Immature natural killer cell (primary cell): ENCODE results near the gene COG5. TPM values are rescaled to one million over a fixed set of nuclear protein-coding genes. Genes with fewer than 3 reads are reported as not detected.
"Not testable (repeated sequence)": the region's sequence is repeated elsewhere in the genome, so short reads cannot be mapped to it uniquely, and the experiment has no call there.

Experiments used
- DNase-seq, 3 donors: peaks; one replicate each; pipeline ENCODE4 v3.0.0; 2022; ENCODE audit warnings: mixed read lengths in 1 of 3
- H3K27ac Mint-ChIP-seq, 6 donors: one replicate each; pipeline ENCODE4 v1.8.0; 2020; ENCODE audit warnings: mixed read lengths in 6 of 6, mild to moderate bottlenecking in 5 of 6, inconsistent platforms in 4 of 6, moderate library complexity in 3 of 6
- H3K27me3 Mint-ChIP-seq, 3 donors: one replicate each; pipeline ENCODE4 v1.8.0; 2020 to 2021; ENCODE audit warnings: low read depth in 3 of 3, mild to moderate bottlenecking in 3 of 3, mixed read lengths in 3 of 3, moderate library complexity in 3 of 3, inconsistent platforms in 1 of 3
- H3K36me3 Mint-ChIP-seq, 3 donors: one replicate each; pipeline ENCODE4 v1.8.0; 2020; ENCODE audit warnings: mixed read lengths in 3 of 3, inconsistent platforms in 2 of 3, mild to moderate bottlenecking in 2 of 3
- H3K4me1 Mint-ChIP-seq, 2 donors: one replicate each; pipeline ENCODE4 v1.8.0; 2020; ENCODE audit warnings: inconsistent platforms in 2 of 2, mild to moderate bottlenecking in 2 of 2, mixed read lengths in 2 of 2, moderate library complexity in 1 of 2
- H3K4me3 Mint-ChIP-seq, 5 donors: one replicate each; pipeline ENCODE4 v1.8.0; 2020; ENCODE audit warnings: mild to moderate bottlenecking in 5 of 5, mixed read lengths in 5 of 5, inconsistent platforms in 3 of 5, moderate library complexity in 3 of 5
- H3K9me3 Mint-ChIP-seq, 6 donors: one replicate each; pipeline ENCODE4 v1.8.0; 2020; ENCODE audit warnings: mild to moderate bottlenecking in 6 of 6, mixed read lengths in 6 of 6, inconsistent platforms in 4 of 6, moderate library complexity in 3 of 6
- polyA plus RNA-seq, 3 donors: library from polyadenylated mRNA; unstranded; fragments of 300-500 nt; fragmentation: Illumina TruSeq; gene quantifications; one replicate each; pipeline ENCODE4 v1.2.3, GENCODE V29; 2021

Gene COG5
- polyA plus RNA-seq, 3 donors from 2014 or later: 16.8 to 30.5 (median 22.2) TPM

- peak overlapping the region; percentile 89 to 94 (median 91) for H3K27ac Mint-ChIP-seq
- peaks cover 41 to 60% of the 10 kb centered on the region in 2 donors for H3K4me1 Mint-ChIP-seq
- H3K27me3 Mint-ChIP-seq: peaks cover 0 to 2% (median 0%) of the 10 kb centered on the region in 3 donors
- peaks cover 0 to 7% (median under 1%) of the 10 kb centered on the region in 3 donors for H3K36me3 Mint-ChIP-seq
- peak overlapping the region; percentile 79 to 96 (median 85) for H3K4me3 Mint-ChIP-seq
- DNase-seq: no peak
- no peaks in the 10 kb centered on the region for H3K9me3 Mint-ChIP-seq
Measured at GRCh38 chr7:107563081-107563774, 492 bp downstream of the COG5 start.

- DNase-seq: peak in 1 of 3 donors; percentile 61
- Mint-ChIP-seq H3K36me3 (peaks cover 0 to 10% (median 0%) of the 10 kb centered on the region in 3 donors), H3K9me3 (no peaks in the 10 kb centered on the region), H3K4me1 (peaks cover 41 to 69% of the 10 kb centered on the region in 2 donors), H3K4me3 (peak overlapping the region in 4 of 5 donors; percentile 51 to 85 (median 80)), H3K27me3 (peaks cover 0 to 2% (median 0%) of the 10 kb centered on the region in 3 donors), H3K27ac (peak overlapping the region; percentile 0 to 95 (median 82))
Measured at GRCh38 chr7:107560898-107561516, 2.7 kb downstream of the COG5 start.

- Mint-ChIP-seq H3K4me1 (peaks cover 38 to 65% of the 10 kb centered on the region in 2 donors), H3K27ac (peak overlapping the region in 3 of 6 donors; percentile 23 to 95 (median 50)), H3K9me3 (no peaks in the 10 kb centered on the region), H3K4me3 (peak overlapping the region in 1 of 5 donors; percentile 41), H3K36me3 (peaks cover 0 to 12% (median 4%) of the 10 kb centered on the region in 3 donors), H3K27me3 (peaks cover 0 to 2% (median 0%) of the 10 kb centered on the region in 3 donors)
- DNase-seq: no peak
Measured at GRCh38 chr7:107559864-107560263, 3.9 kb downstream of the COG5 start.

- peaks cover 0 to 2% (median 0%) of the 10 kb centered on the region in 3 donors for H3K27me3 Mint-ChIP-seq
- H3K4me1 Mint-ChIP-seq: peaks cover 15 to 56% of the 10 kb centered on the region in 2 donors
- no peak overlapping the region for H3K4me3 Mint-ChIP-seq
- no peaks in the 10 kb centered on the region for H3K9me3 Mint-ChIP-seq
- no peak for DNase-seq
- no peak overlapping the region for H3K27ac Mint-ChIP-seq
- peaks cover 5 to 20% (median 9%) of the 10 kb centered on the region in 3 donors for H3K36me3 Mint-ChIP-seq
Measured at GRCh38 chr7:107555893-107556292, 7.8 kb downstream of the COG5 start.

- H3K36me3 Mint-ChIP-seq: peaks cover 25 to 31% (median 26%) of the 10 kb centered on the region in 3 donors
- H3K4me3 Mint-ChIP-seq: no peak overlapping the region
- no peak for DNase-seq
- H3K9me3 Mint-ChIP-seq: no peaks in the 10 kb centered on the region
- peaks cover 7 to 51% of the 10 kb centered on the region in 2 donors for H3K4me1 Mint-ChIP-seq
- no peak overlapping the region for H3K27ac Mint-ChIP-seq
- peaks cover 0 to 2% (median 0%) of the 10 kb centered on the region in 3 donors for H3K27me3 Mint-ChIP-seq
Measured at GRCh38 chr7:107551936-107552335, 11.8 kb downstream of the COG5 start.

- H3K27ac Mint-ChIP-seq: peak overlapping the region in 1 of 6 donors; percentile 50
- H3K36me3 Mint-ChIP-seq: peaks cover 41 to 51% (median 42%) of the 10 kb centered on the region in 3 donors
- H3K4me3 Mint-ChIP-seq: no peak overlapping the region
- peaks cover 6 to 19% (median 15%) of the 10 kb centered on the region in 6 donors for H3K9me3 Mint-ChIP-seq
- peaks cover 1 to 38% of the 10 kb centered on the region in 2 donors for H3K4me1 Mint-ChIP-seq
- DNase-seq: no peak
- peaks cover 0 to 2% (median 1%) of the 10 kb centered on the region in 3 donors for H3K27me3 Mint-ChIP-seq
Measured at GRCh38 chr7:107544848-107545591, 18.7 kb downstream of the COG5 start.

GRCh38 chr7:107543338-107543993 lies 20.3 kb downstream of the COG5 start:
- H3K36me3 Mint-ChIP-seq: peaks cover 42 to 61% (median 46%) of the 10 kb centered on the region in 3 donors
- H3K27ac Mint-ChIP-seq: no peak overlapping the region
- no peak overlapping the region for H3K4me3 Mint-ChIP-seq
- peaks cover 0 to 36% of the 10 kb centered on the region in 2 donors for H3K4me1 Mint-ChIP-seq
- no peak for DNase-seq
- peaks cover 0 to 2% (median 1%) of the 10 kb centered on the region in 3 donors for H3K27me3 Mint-ChIP-seq
- H3K9me3 Mint-ChIP-seq: peaks cover 6 to 19% (median 15%) of the 10 kb centered on the region in 6 donors

- no peak for DNase-seq
- Mint-ChIP-seq H3K27ac (no peak overlapping the region), H3K4me1 (peaks cover 22 to 65% of the 10 kb centered on the region in 2 donors), H3K9me3 (peaks cover 0 to 6% (median 0%) of the 10 kb centered on the region in 6 donors), H3K4me3 (no peak overlapping the region), H3K36me3 (peaks cover 13 to 53% (median 49%) of the 10 kb centered on the region in 3 donors), H3K27me3 (no peaks in the 10 kb centered on the region)
Measured at GRCh38 chr7:107538001-107538400, 25.7 kb downstream of the COG5 start.

GRCh38 chr7:107537228-107537627 lies 26.5 kb downstream of the COG5 start:
- H3K4me3 Mint-ChIP-seq, H3K27ac Mint-ChIP-seq, DNase-seq, H3K27me3 Mint-ChIP-seq, H3K9me3 Mint-ChIP-seq: not testable (repeated sequence)
- H3K36me3 Mint-ChIP-seq: peaks cover 13 to 55% (median 43%) of the 10 kb centered on the region in 3 donors
- H3K4me1 Mint-ChIP-seq: peaks cover 25 to 63% of the 10 kb centered on the region in 2 donors

- peak overlapping the region in 1 of 6 donors; percentile 8 for H3K27ac Mint-ChIP-seq
- H3K4me3 Mint-ChIP-seq: no peak overlapping the region
- H3K4me1 Mint-ChIP-seq: peaks cover 25 to 68% of the 10 kb centered on the region in 2 donors
- peaks cover 10 to 54% (median 36%) of the 10 kb centered on the region in 3 donors for H3K36me3 Mint-ChIP-seq
- no peaks in the 10 kb centered on the region for H3K27me3 Mint-ChIP-seq
- DNase-seq: no peak
- H3K9me3 Mint-ChIP-seq: peaks cover 0 to 5% (median 0%) of the 10 kb centered on the region in 6 donors
Measured at GRCh38 chr7:107534139-107534538, 29.6 kb downstream of the COG5 start.

- DNase-seq: no peak
- H3K4me1 Mint-ChIP-seq: peaks cover 25 to 62% of the 10 kb centered on the region in 2 donors
- no peak overlapping the region for H3K4me3 Mint-ChIP-seq
- H3K36me3 Mint-ChIP-seq: peaks cover 12 to 33% (median 25%) of the 10 kb centered on the region in 3 donors
- no peak overlapping the region for H3K27ac Mint-ChIP-seq
- peaks cover 0 to 5% (median 0%) of the 10 kb centered on the region in 6 donors for H3K9me3 Mint-ChIP-seq
- H3K27me3 Mint-ChIP-seq: no peaks in the 10 kb centered on the region
Measured at GRCh38 chr7:107530751-107531150, 33.0 kb downstream of the COG5 start.

- peaks cover 8 to 39% of the 10 kb centered on the region in 2 donors for H3K4me1 Mint-ChIP-seq
- no peak overlapping the region for H3K27ac Mint-ChIP-seq
- DNase-seq: no peak
- no peaks in the 10 kb centered on the region for H3K27me3 Mint-ChIP-seq
- no peak overlapping the region for H3K4me3 Mint-ChIP-seq
- H3K36me3 Mint-ChIP-seq: peaks cover 12 to 22% (median 12%) of the 10 kb centered on the region in 3 donors
- no peaks in the 10 kb centered on the region for H3K9me3 Mint-ChIP-seq
Measured at GRCh38 chr7:107528461-107528860, 35.3 kb downstream of the COG5 start.

- H3K4me1 Mint-ChIP-seq: peaks cover 2 to 39% of the 10 kb centered on the region in 2 donors
- peaks cover 11 to 30% (median 12%) of the 10 kb centered on the region in 3 donors for H3K36me3 Mint-ChIP-seq
Measured at GRCh38 chr7:107527196-107527595, 36.5 kb downstream of the COG5 start.

More at GRCh38 chr7:107527196-107527595, 36.5 kb downstream of the COG5 start:
- H3K4me3 Mint-ChIP-seq: no peak overlapping the region
- no peaks in the 10 kb centered on the region for H3K9me3 Mint-ChIP-seq
- H3K27ac Mint-ChIP-seq: peak overlapping the region in 1 of 6 donors; percentile 28
- no peak for DNase-seq
- H3K27me3 Mint-ChIP-seq: no peaks in the 10 kb centered on the region
